GM12892 (cell line): ENCODE data around the gene CST6.

Experiments used
- POLR2A ChIP-seq: IDR thresholded peaks from 2 replicates; pipeline ENCODE4 v1.6.1; 2011; ENCODE audit warnings: low read depth, low read length, control low read depth
- POLR2AphosphoS5 ChIP-seq: IDR thresholded peaks from 2 replicates; pipeline ENCODE4 v1.6.1; 2011; ENCODE audit warnings: low read depth, low read length, control low read depth
- TAF1 ChIP-seq: IDR thresholded peaks from 2 replicates; pipeline ENCODE4 v1.6.1; 2011; ENCODE audit warnings: low read depth, mild to moderate bottlenecking, control low read depth, low read length, borderline replicate concordance

- no peak for TF ChIP-seq POLR2A
- TF ChIP-seq POLR2AphosphoS5 = no peak; the same call in 1 of the 2 replicates
- TF ChIP-seq TAF1 = no peak
Observed at GRCh38 chr11:65973439-65974110, 38.2 kb upstream of the CST6 start.
